GM12878 (cell line): Measurements from ENCODE around the gene PTPRN2. TPM values are rescaled to one million over a fixed set of nuclear protein-coding genes. Genes with fewer than 3 reads are reported as not detected.

ENCODE experiments used
- ATAC-seq: fragments of 200-7000 bp; cut with Tn5 transposase; 3 replicates; pipeline ENCODE4 v1.9.1; 2020; ENCODE audit warnings: mild to moderate bottlenecking, moderate library complexity
- BruUV-seq: library from RNA; stranded (reverse); fragments of 400-500 nt; replicated peaks from 2 replicates; lab custom pipeline; 2021; lab: Mats Ljungman, UMichigan
- CTCF ChIA-PET: fragments of 300-600 bp; sonication (Branson Sonifier 250); formaldehyde crosslinking; extraction: SDS; loops from one replicate; lab custom pipeline; 2021; ENCODE audit warnings: inconsistent platforms; lab: Yijun Ruan, JAX
- POLR2A ChIA-PET: fragments of 350-600 bp; formaldehyde crosslinking; extraction: SDS; loops from one replicate; lab custom pipeline; 2021; ENCODE audit warnings: inconsistent platforms; lab: Charles Lee
- RAD21 ChIA-PET: fragments of 300-600 bp; sonication (Branson Sonifier 250); formaldehyde crosslinking; loops from one replicate; lab custom pipeline; 2023; ENCODE audit warnings: antibody characterized with exemption; ENCODE audit not compliant: unreplicated experiment; lab: Charles Lee
- SMC1A ChIA-PET: fragments of 300-600 bp; sonication (Branson Sonifier 250); formaldehyde crosslinking; loops from one replicate; lab custom pipeline; 2023; ENCODE audit not compliant: unreplicated experiment, uncharacterized antibody; lab: Charles Lee
- DNase-seq: peaks from one replicate; pipeline ENCODE4 v3.0.0-alpha.2; 2011; ENCODE audit warnings: low read depth, low spot score
- FAIRE-seq: peaks from 3 replicates; lab custom pipeline; 2011; peaks lifted over from hg19 to GRCh38; lab: Jason Lieb, UNC
- H2AFZ ChIP-seq: 2 replicates; pipeline ENCODE4 v1.6.0; 2011; ENCODE audit warnings: low read depth, low read length, control low read depth; ENCODE audit not compliant: control insufficient read depth
- H3K27ac ChIP-seq: 2 replicates; pipeline ENCODE4 v1.5.1; 2011; ENCODE audit warnings: control low read depth; ENCODE audit not compliant: control insufficient read depth, insufficient read depth
- H3K27me3 ChIP-seq, 2 experiments: replicated peaks in 1 of 2; 2 replicates each; pipeline versions ENCODE4 v1.6.0 to v1.6.1; 2011; ENCODE audit warnings: low read length in 1 of 2; ENCODE audit not compliant: control insufficient read depth in 2 of 2, insufficient read depth in 2 of 2
- H3K36me3 ChIP-seq, 2 experiments: 2 replicates each; pipeline ENCODE4 v1.5.1; 2011; ENCODE audit warnings: low read length in 1 of 2; ENCODE audit not compliant: control insufficient read depth in 2 of 2, insufficient read depth in 2 of 2
- H3K4me1 ChIP-seq: 2 replicates; pipeline ENCODE4 v1.6.1; 2011; ENCODE audit warnings: mild to moderate bottlenecking, low read length, moderate library complexity, mixed read lengths; ENCODE audit not compliant: control insufficient read depth, insufficient read depth
- H3K4me2 ChIP-seq: 2 replicates; pipeline ENCODE4 v1.6.0; 2011; ENCODE audit warnings: control low read depth; ENCODE audit not compliant: control insufficient read depth, insufficient read depth
- H3K4me3 ChIP-seq: fragments of 200-600 bp; sonication (generic); 2 replicates; pipeline ENCODE4 v1.5.1; 2016
- H3K79me2 ChIP-seq: 2 replicates; pipeline ENCODE4 v1.6.0; 2011; ENCODE audit warnings: low read length; ENCODE audit not compliant: control insufficient read depth, insufficient read depth
- H3K9ac ChIP-seq: 2 replicates; pipeline ENCODE4 v1.8.0; 2011; ENCODE audit warnings: low read length, control low read depth, mixed read lengths; ENCODE audit not compliant: control insufficient read depth, insufficient read depth
- H3K9me3 ChIP-seq: replicated peaks from 3 replicates; pipeline ENCODE4 v1.5.1; 2011; ENCODE audit warnings: mild to moderate bottlenecking, low read length; ENCODE audit not compliant: control insufficient read depth, insufficient read depth
- H4K20me1 ChIP-seq: 2 replicates; pipeline ENCODE4 v1.6.0; 2011; ENCODE audit not compliant: control insufficient read depth, insufficient read depth
- ATF2 ChIP-seq: IDR thresholded peaks from 2 replicates; pipeline ENCODE4 v1.6.1; 2012; ENCODE audit warnings: low read length, inconsistent platforms
- ATF3 ChIP-seq: IDR thresholded peaks from 2 replicates; pipeline ENCODE4 v1.6.1; 2011; ENCODE audit warnings: low read depth, mild to moderate bottlenecking, low read length, moderate library complexity, borderline replicate concordance; ENCODE audit errors: extremely low read depth
- BACH1 ChIP-seq: fragments of 450-650 bp; IDR thresholded peaks from 2 replicates; pipeline ENCODE4 v1.6.1; 2017; ENCODE audit warnings: mild to moderate bottlenecking, borderline replicate concordance
- BCL3 ChIP-seq: IDR thresholded peaks from 2 replicates; pipeline ENCODE4 v1.6.1; 2011; ENCODE audit warnings: borderline replicate concordance, low read depth, mild to moderate bottlenecking, moderate library complexity, low read length; ENCODE audit not compliant: insufficient read depth, poor library complexity, severe bottlenecking
- CBFB ChIP-seq: IDR thresholded peaks from 2 replicates; pipeline ENCODE4 v1.6.1; 2016; ENCODE audit warnings: antibody characterized with exemption, low read depth
- CREB1 ChIP-seq: IDR thresholded peaks from 2 replicates; pipeline ENCODE4 v1.6.1; 2012; ENCODE audit warnings: low read depth, mild to moderate bottlenecking, inconsistent platforms
- CREM ChIP-seq: IDR thresholded peaks from 2 replicates; pipeline ENCODE4 v1.6.1; 2014; ENCODE audit warnings: antibody characterized with exemption, low read depth
- DPF2 ChIP-seq: fragments of 450-650 bp; IDR thresholded peaks from 2 replicates; pipeline ENCODE4 v1.6.1; 2017; ENCODE audit warnings: mild to moderate bottlenecking
- EED ChIP-seq: sonication (generic); IDR thresholded peaks from 2 replicates; pipeline ENCODE4 v1.6.1; 2016; ENCODE audit warnings: antibody characterized with exemption, low read depth
- ESRRA ChIP-seq: IDR thresholded peaks from 2 replicates; pipeline ENCODE4 v1.6.1; 2012; ENCODE audit warnings: mild to moderate bottlenecking, low read length, improper control_type of control experiment
- HCFC1 ChIP-seq: fragments of 150-350 bp; IDR thresholded peaks from 2 replicates; pipeline ENCODE4 v1.6.1; 2014; ENCODE audit warnings: low read length
- IKZF2 ChIP-seq, 2 experiments: fragments of 450-650 bp; IDR thresholded peaks; 2 replicates each; pipeline ENCODE4 v1.6.1; 2017; ENCODE audit warnings: mild to moderate bottlenecking in 2 of 2, moderate library complexity in 2 of 2
- JUNB ChIP-seq: IDR thresholded peaks from 2 replicates; pipeline ENCODE4 v1.6.1; 2016; ENCODE audit warnings: antibody characterized with exemption, mild to moderate bottlenecking
- KLF5 ChIP-seq: fragments of 450-650 bp; IDR thresholded peaks from 2 replicates; pipeline ENCODE4 v1.6.1; 2014; ENCODE audit warnings: mild to moderate bottlenecking; ENCODE audit not compliant: partially characterized antibody
- MEF2B ChIP-seq: fragments of 450-650 bp; IDR thresholded peaks from 2 replicates; pipeline ENCODE4 v1.6.1; 2018; ENCODE audit warnings: mild to moderate bottlenecking, moderate library complexity; ENCODE audit not compliant: partially characterized antibody, poor library complexity, severe bottlenecking
- MTA3 ChIP-seq: IDR thresholded peaks from 2 replicates; pipeline ENCODE4 v1.6.1; 2012; ENCODE audit warnings: low read length, inconsistent platforms, borderline replicate concordance
- NR2C1 ChIP-seq: fragments of 450-650 bp; IDR thresholded peaks from 2 replicates; pipeline ENCODE4 v1.6.1; 2017; ENCODE audit warnings: antibody characterized with exemption, mild to moderate bottlenecking, moderate library complexity
- RELA ChIP-seq: fragments of 450-650 bp; IDR thresholded peaks from 2 replicates; pipeline ENCODE4 v1.8.0; 2014; ENCODE audit warnings: borderline replicate concordance; ENCODE audit not compliant: partially characterized antibody
- RUNX3 ChIP-seq: IDR thresholded peaks from 2 replicates; pipeline ENCODE4 v1.6.1; 2012; ENCODE audit warnings: low read length, inconsistent platforms
- STAT1 ChIP-seq: fragments of 450-650 bp; conservative IDR thresholded peaks from 2 replicates; pipeline ENCODE4 v1.6.1; 2014; ENCODE audit warnings: antibody characterized with exemption, mild to moderate bottlenecking
- ZNF24 ChIP-seq: fragments of 450-650 bp; IDR thresholded peaks from 2 replicates; pipeline ENCODE4 v1.6.1; 2017; ENCODE audit warnings: antibody characterized with exemption, mild to moderate bottlenecking
- WGBS: methylation state at CpG from one replicate; pipeline ENCODE4 v1.1.6; 2016; ENCODE audit warnings: low lambda C conversion rate; ENCODE audit not compliant: insufficient replicate concordance, insufficient coverage; ENCODE audit errors: missing lambda C conversion rate; 5-methylcytosine and 5-hydroxymethylcytosine counted together
- in situ Hi-C: fragments of 300-500 bp; cut with MboI; formaldehyde crosslinking; loops from 9 replicates; pipeline ENCODE4 v1.14.3; 2018; ENCODE audit warnings: mixed read lengths
- intact Hi-C: fragments of 100-400 bp; cut with micrococcal nuclease; formaldehyde crosslinking; loops from one replicate; pipeline ENCODE4 v1.14.2; 2022; ENCODE audit not compliant: unreplicated experiment
- polyA plus RNA-seq, 11 experiments: library from polyadenylated mRNA; depleted of rRNA in 4 of 11; unstranded in 6 of 11; stranded (reverse) in 5 of 11; fragments of >200 nt; fragmentation: Nextera tagmentation in 4 of 11; fragmentation: Illumina TruSeq in 1 of 11; extraction: Ambion mirVana in 4 of 11; extraction: Trizol in 1 of 11; gene quantifications; 1 replicate in 1 of 11; 2 replicates in 10 of 11; pipeline versions ENCODE4 v1.2.1 to v1.2.3, GENCODE V29; 2011 to 2016; ENCODE audit warnings: inconsistent platforms in 2 of 11, missing spikeins in 2 of 11, low read depth in 1 of 11
- total RNA-seq, 4 experiments: library from RNA; depleted of rRNA in 3 of 4; stranded (reverse); fragments of >200 nt in 3 of 4; fragmentation: Illumina TruSeq in 1 of 4; extraction: Trizol in 1 of 4; gene quantifications; 2 replicates each; pipeline versions ENCODE4 v1.2.1 to v1.2.3, GENCODE V29; 2013 to 2021

The PTPRN2 gene
- total and polyA plus RNA-seq, 10 of the 15 experiments (the other 5 are each of a cell fraction or from before 2014, with no cell fraction given), result 5.4 TPM; not detected in 9

- Histone ChIP-seq H3K27me3 (no peaks in the 10 kb centered on the region), H4K20me1 (no peaks in the 10 kb centered on the region), H3K9ac (no peak overlapping the region), H3K36me3 (peaks cover 0 to 4% of the 10 kb centered on the region in 2 experiments; a peak in 2 of 4 replicates), H3K4me3 (no peak overlapping the region), H3K79me2 (no peaks in the 10 kb centered on the region), H3K9me3 (no peaks in the 10 kb centered on the region), H3K4me1 (peaks cover 24% of the 10 kb centered on the region), H3K4me2 (no peak overlapping the region), H3K27ac (peak overlapping the region; percentile 18; the same call in 1 of the 2 replicates), H2AFZ (no peak overlapping the region)
- RAD21 ChIA-PET, result no interaction called here
- in situ Hi-C loops, result no loop called here
- intact Hi-C loops, result no loop called here
- TF ChIP-seq CREB1 (peak; percentile 63), RELA (no peak), STAT1 (no peak), KLF5 (no peak), CBFB (no peak), BCL3 (peak; percentile 24), JUNB (peak; percentile 51), MEF2B (no peak), HCFC1 (no peak), NR2C1 (no peak), CREM (0 out of 2 replicates have a peak, but pooled peaks have one; percentile 48), IKZF2 (IDR thresholded peaks at IDR 0.05) (no peak), DPF2 (0 out of 2 replicates have a peak, but pooled peaks have one; percentile 22), RUNX3 (peak; percentile 48), BACH1 (no peak), ESRRA (no peak), EED (peak; percentile 66), MTA3 (no peak), ZNF24 (no peak), ATF3 (no peak), ATF2 (peak; percentile 23; the same call in 1 of the 2 replicates)
- SMC1A ChIA-PET, result no interaction called here
- DNase-seq (peak; percentile 0), ATAC-seq (peak; percentile 83), FAIRE-seq (no peak)
- WGBS, result 61% methylated on average over 22 of the region's 22 CpGs
- CTCF ChIA-PET, result no interaction called here
- BruUV-seq, result no TSS peak
- POLR2A ChIA-PET, result no interaction called here
These were observed 15.5 kb upstream of the PTPRN2 start for GRCh38 chr7:158602905-158603772.
